HepG2 (cell line): Measurements from ENCODE around the gene RBM23. TPM values are rescaled to one million over a fixed set of nuclear protein-coding genes. Genes with fewer than 3 reads are reported as not detected.

Experiments
- ATAC-seq: fragments of 200-7000 bp; cut with Tn5 transposase; 3 replicates; pipeline ENCODE4 v1.9.1; 2020; ENCODE audit warnings: mild to moderate bottlenecking, moderate library complexity
- BruUV-seq: library from RNA; stranded (reverse); fragments of 400-500 nt; replicated peaks from 2 replicates; lab custom pipeline; 2021; lab: Mats Ljungman, UMichigan
- CTCF ChIA-PET: fragments of 300-600 bp; formaldehyde crosslinking; extraction: SDS; loops from one replicate; lab custom pipeline; 2021; ENCODE audit warnings: low total read pairs, inconsistent platforms, low intra/inter-chr PET ratio; lab: Yijun Ruan, JAX
- POLR2A ChIA-PET: fragments of 350-600 bp; sonication (Branson Sonifier 250); formaldehyde crosslinking; loops from one replicate; lab custom pipeline; 2020; ENCODE audit warnings: antibody characterized with exemption, inconsistent platforms; lab: Yijun Ruan, JAX
- DNase-seq: peaks from one replicate; pipeline ENCODE4 v3.0.0-alpha.2; 2015; ENCODE audit warnings: low spot score
- FAIRE-seq: peaks from 3 replicates; lab custom pipeline; 2011; peaks lifted over from hg19 to GRCh38; lab: Jason Lieb, UNC
- H2AFZ ChIP-seq: one replicate; pipeline ENCODE4 v1.6.1; 2011; ENCODE audit warnings: low read length, inconsistent platforms
- H3K27ac ChIP-seq: fragments of 300-600 bp; 3 replicates; pipeline ENCODE4 v1.8.0; 2011; ENCODE audit warnings: mixed run types, mild to moderate bottlenecking, mixed read lengths, low read length, inconsistent platforms; ENCODE audit not compliant: insufficient read depth; ENCODE audit errors: extremely low read length
- H3K27me3 ChIP-seq, 2 experiments: fragments of 200-600 bp in 1 of 2; 2 replicates in 1 of 2; 3 replicates in 1 of 2; pipeline versions ENCODE4 v1.6.0 to v1.8.0; 2011; ENCODE audit warnings: low read length in 2 of 2, mild to moderate bottlenecking in 2 of 2, moderate library complexity in 2 of 2, inconsistent platforms in 1 of 2; ENCODE audit not compliant: insufficient read depth in 2 of 2, control insufficient read depth in 1 of 2
- H3K36me3 ChIP-seq, 2 experiments: fragments of 200-600 bp in 1 of 2; replicated peaks in 1 of 2; 2 replicates in 1 of 2; 3 replicates in 1 of 2; pipeline versions ENCODE4 v1.5.1 to v1.8.0; 2011; ENCODE audit warnings: low read length in 2 of 2, inconsistent platforms in 1 of 2; ENCODE audit not compliant: insufficient read depth in 2 of 2, control insufficient read depth in 1 of 2
- H3K4me1 ChIP-seq: 2 replicates; pipeline ENCODE4 v1.5.1; 2012; ENCODE audit warnings: low read length, inconsistent platforms; ENCODE audit not compliant: insufficient read depth
- H3K4me2 ChIP-seq: 2 replicates; pipeline ENCODE4 v1.6.0; 2011; ENCODE audit warnings: low read depth, low read length, inconsistent platforms
- H3K4me3 ChIP-seq, 3 experiments: fragments of 200-600 bp in 1 of 3; sonication (generic), shearing (Covaris generic) in 1 of 3; replicated peaks in 1 of 3; 2 replicates each; pipeline ENCODE4 v1.5.1; 2011 to 2016; ENCODE audit warnings: low read length in 3 of 3, inconsistent platforms in 2 of 3, low read depth in 2 of 3, mild to moderate bottlenecking in 2 of 3, control low read depth in 1 of 3, mixed read lengths in 1 of 3; ENCODE audit not compliant: insufficient read depth in 1 of 3
- H3K79me2 ChIP-seq: one replicate; pipeline ENCODE4 v1.6.1; 2011; ENCODE audit warnings: low read length, inconsistent platforms; ENCODE audit not compliant: insufficient read depth
- H3K9ac ChIP-seq: 2 replicates; pipeline ENCODE4 v1.6.0; 2011; ENCODE audit warnings: mild to moderate bottlenecking, low read depth, low read length, inconsistent platforms; ENCODE audit not compliant: insufficient read depth
- H3K9me3 ChIP-seq: 2 replicates; pipeline ENCODE4 v1.5.1; 2012; ENCODE audit warnings: mild to moderate bottlenecking, low read length
- H4K20me1 ChIP-seq: 2 replicates; pipeline ENCODE4 v1.6.0; 2011; ENCODE audit warnings: inconsistent platforms, mild to moderate bottlenecking, low read length, moderate library complexity; ENCODE audit not compliant: insufficient read depth
- ARHGAP35 ChIP-seq: sonication (generic); formaldehyde crosslinking; IDR thresholded peaks from 2 replicates; pipeline ENCODE4 v1.9.0; 2022; ENCODE audit warnings: mild to moderate bottlenecking, inconsistent platforms, moderate library complexity, missing genetic modification reagents, borderline replicate concordance
- CC2D1A ChIP-seq: sonication (generic); formaldehyde crosslinking; IDR thresholded peaks from 2 replicates; pipeline ENCODE4 v1.8.1; 2023; ENCODE audit warnings: mild to moderate bottlenecking, missing genetic modification reagents
- PCBP2 ChIP-seq: fragments of 200-400 bp; formaldehyde crosslinking; optimal IDR thresholded peaks from 2 replicates; pipeline ENCODE3; 2018; ENCODE audit warnings: low read length, low read depth; ENCODE audit not compliant: poor library complexity, severe bottlenecking
- WIZ ChIP-seq: sonication (generic); formaldehyde crosslinking; IDR thresholded peaks from 2 replicates; pipeline ENCODE4 v1.5.1; 2020; ENCODE audit warnings: mild to moderate bottlenecking, missing genetic modification reagents
- ZNF274 ChIP-seq: sonication (generic); formaldehyde crosslinking; IDR thresholded peaks from 2 replicates; pipeline ENCODE4 v1.5.1; 2020; ENCODE audit warnings: mild to moderate bottlenecking, missing genetic modification reagents
- ZNF570 ChIP-seq: sonication (generic); formaldehyde crosslinking; IDR thresholded peaks from 2 replicates; pipeline ENCODE4 v1.4.0; 2020; ENCODE audit warnings: mild to moderate bottlenecking, missing genetic modification reagents, borderline replicate concordance
- WGBS: methylation state at CpG from one replicate; pipeline ENCODE4 v1.1.6; 2017; ENCODE audit warnings: low lambda C conversion rate; 5-methylcytosine and 5-hydroxymethylcytosine counted together
- in situ Hi-C: cut with HindIII; loops from 2 replicates; pipeline ENCODE4 v1.10.0; 2017; ENCODE audit warnings: low pct_unique_long_range_greater_than_20kb; ENCODE audit not compliant: extremely low pct_ligation_motif_present
- intact Hi-C: fragments of 100-400 bp; cut with micrococcal nuclease; formaldehyde crosslinking; loops from one replicate; pipeline ENCODE4 v1.10.0; 2022; ENCODE audit not compliant: unreplicated experiment
- polyA plus RNA-seq, 8 experiments: library from polyadenylated mRNA; depleted of rRNA in 3 of 8; stranded (reverse) in 7 of 8; unstranded in 1 of 8; fragments of >200 nt; fragmentation: Illumina TruSeq in 4 of 8; extraction: Trizol in 4 of 8; gene quantifications; 2 replicates each; pipeline versions ENCODE4 v1.2.1 to v1.2.3, GENCODE V29; 2011 to 2016; ENCODE audit warnings: low read depth in 4 of 8, missing spikeins in 1 of 8, mixed read lengths in 1 of 8; ENCODE audit not compliant: insufficient read depth in 1 of 8
- total RNA-seq, 5 experiments: library from RNA; depleted of rRNA; stranded (reverse); fragments of >200 nt; fragmentation: Illumina TruSeq; extraction: Trizol; gene quantifications; 2 replicates each; pipeline ENCODE4 v1.2.3, GENCODE V29; 2016; ENCODE audit warnings: low read depth in 1 of 5

Gene RBM23
- total and polyA plus RNA-seq, 2 of the 13 experiments (the other 11 are each of a cell fraction or from before 2014, with no cell fraction given) = 1.5 to 2.1 TPM

DNA sequence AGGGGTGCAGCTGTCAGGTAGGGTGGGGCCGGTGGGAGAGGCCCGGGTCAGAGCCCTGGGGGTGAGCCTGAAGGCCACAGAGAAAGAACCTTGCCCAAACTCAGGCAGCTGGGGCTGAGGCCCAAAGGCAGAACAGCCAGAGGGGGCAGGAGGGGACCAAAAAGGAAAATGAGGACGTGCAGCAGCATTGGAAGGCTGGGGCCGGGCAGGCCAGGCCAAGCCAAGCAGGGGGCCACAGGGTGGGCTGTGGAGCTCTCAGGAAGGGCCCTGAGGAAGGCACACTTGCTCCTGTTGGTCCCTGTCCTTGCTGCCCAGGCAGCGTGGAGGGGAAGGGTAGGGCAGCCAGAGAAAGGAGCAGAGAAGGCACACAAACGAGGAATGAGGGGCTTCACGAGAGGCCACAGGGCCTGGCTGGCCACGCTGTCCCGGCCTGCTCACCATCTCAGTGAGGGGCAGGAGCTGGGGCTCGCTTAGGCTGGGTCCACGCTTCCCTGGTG is 72.1 kb downstream of the RBM23 start (continued):
- no peak for TF ChIP-seq PCBP2

DNA sequence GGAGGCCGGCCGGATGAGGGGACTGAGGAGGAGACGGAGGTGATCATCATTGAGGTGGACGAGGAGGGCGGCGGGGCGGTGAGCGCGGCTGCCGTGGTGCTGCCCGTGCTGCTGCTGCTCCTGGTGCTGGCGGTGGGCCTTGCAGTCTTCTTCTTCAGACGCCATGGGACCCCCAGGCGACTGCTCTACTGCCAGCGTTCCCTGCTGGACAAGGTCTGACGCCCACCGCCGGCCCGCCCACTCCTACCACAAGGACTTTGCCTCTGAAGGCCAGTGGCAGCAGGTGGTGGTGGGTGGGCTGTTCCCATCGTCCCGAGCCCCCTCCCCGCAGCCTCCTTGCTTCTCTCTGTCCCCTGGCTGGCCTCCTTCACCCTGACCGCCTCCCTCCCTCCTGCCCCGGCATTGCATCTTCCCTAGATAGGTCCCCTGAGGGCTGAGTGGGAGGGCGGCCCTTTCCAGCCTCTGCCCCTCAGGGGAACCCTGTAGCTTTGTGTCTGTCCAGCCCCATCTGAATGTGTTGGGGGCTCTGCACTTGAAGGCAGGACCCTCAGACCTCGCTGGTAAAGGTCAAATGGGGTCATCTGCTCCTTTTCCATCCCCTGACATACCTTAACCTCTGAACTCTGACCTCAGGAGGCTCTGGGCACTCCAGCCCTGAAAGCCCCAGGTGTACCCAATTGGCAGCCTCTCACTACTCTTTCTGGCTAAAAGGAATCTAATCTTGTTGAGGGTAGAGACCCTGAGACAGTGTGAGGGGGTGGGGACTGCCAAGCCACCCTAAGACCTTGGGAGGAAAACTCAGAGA is 72.9 kb downstream of the RBM23 start:
- Histone ChIP-seq H3K4me3 (no peak overlapping the region), H3K79me2 (no peaks in the 10 kb centered on the region), H3K4me1 (peaks cover 19% of the 10 kb centered on the region), H3K9me3 (no peaks in the 10 kb centered on the region), H3K9ac (no peak overlapping the region), H3K27ac (no peak overlapping the region), H3K36me3 (no peaks in the 10 kb centered on the region), H4K20me1 (no peaks in the 10 kb centered on the region), H3K27me3 (peaks cover 5 to 37% of the 10 kb centered on the region in 2 experiments; a peak in 4 of 5 replicates), H3K4me2 (no peak overlapping the region), H2AFZ (no peak overlapping the region)
- DNase-seq (no peak), ATAC-seq (no peak), FAIRE-seq (no peak)
- WGBS = 78% methylated on average over 26 of the region's 26 CpGs
- TF ChIP-seq ZNF274 (CRISPR knock-in tag) (no peak), ZNF570 (CRISPR knock-in tag) (no peak), CC2D1A (CRISPR knock-in tag) (no peak), WIZ (CRISPR knock-in tag) (no peak)
- intact Hi-C loops (no loop called here), in situ Hi-C loops (loop anchor here (5.0 kb wide), 1 partner anchor 289 kb away; no protein-coding TSS in a partner anchor)
- POLR2A ChIA-PET = interaction anchor here (0.8 kb wide), 1 partner anchor 24 kb away, joined by 3 read pairs; no protein-coding TSS in a partner anchor
- CTCF ChIA-PET = no interaction called here
- no TSS peak for BruUV-seq

DNA sequence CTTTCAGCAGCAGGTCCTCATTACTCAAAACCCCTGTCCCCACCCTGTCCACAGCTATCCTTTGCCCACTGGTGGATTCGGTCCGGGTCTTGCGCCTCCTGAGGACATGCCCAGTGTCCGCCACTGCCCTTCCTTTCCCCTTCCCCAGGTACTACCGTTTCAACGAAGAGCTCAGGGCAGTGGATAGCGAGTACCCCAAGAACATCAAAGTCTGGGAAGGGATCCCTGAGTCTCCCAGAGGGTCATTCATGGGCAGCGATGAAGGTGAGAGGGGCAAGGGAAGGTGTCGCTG is 73.9 kb downstream of the RBM23 start:
- POLR2A ChIA-PET = interaction anchor here (0.8 kb wide), 1 partner anchor 23 kb away, joined by 3 read pairs; no protein-coding TSS in a partner anchor
- FAIRE-seq = no peak

More for the DNA sequence above, 73.9 kb downstream of the RBM23 start:
- Histone ChIP-seq H3K36me3 (no peaks in the 10 kb centered on the region), H3K27me3 (peaks cover 1 to 32% of the 10 kb centered on the region in 2 experiments; a peak in 4 of 5 replicates), H3K27ac (no peak overlapping the region), H3K9me3 (no peaks in the 10 kb centered on the region), H3K4me2 (no peak overlapping the region), H3K4me3 (no peak overlapping the region), H3K4me1 (peaks cover 19% of the 10 kb centered on the region), H3K79me2 (no peaks in the 10 kb centered on the region), H4K20me1 (no peaks in the 10 kb centered on the region), H2AFZ (no peak overlapping the region), H3K9ac (no peak overlapping the region)
- DNase-seq = no peak
- CTCF ChIA-PET = no interaction called here
- intact Hi-C loops = no loop called here
- 79% methylated on average over 9 of the region's 9 CpGs for WGBS
- no peak for ATAC-seq
- in situ Hi-C loops = loop anchor here (5.0 kb wide), 1 partner anchor 288 kb away; no protein-coding TSS in a partner anchor
- no peak for TF ChIP-seq ARHGAP35 (CRISPR knock-in tag)
- no TSS peak for BruUV-seq
